ENCODE data around the gene CDK15.
"Not testable (repeated sequence)": the region's sequence is repeated elsewhere in the genome, so short reads cannot be mapped to it uniquely, and the experiment has no call there.

Gene CDK15

DNA sequence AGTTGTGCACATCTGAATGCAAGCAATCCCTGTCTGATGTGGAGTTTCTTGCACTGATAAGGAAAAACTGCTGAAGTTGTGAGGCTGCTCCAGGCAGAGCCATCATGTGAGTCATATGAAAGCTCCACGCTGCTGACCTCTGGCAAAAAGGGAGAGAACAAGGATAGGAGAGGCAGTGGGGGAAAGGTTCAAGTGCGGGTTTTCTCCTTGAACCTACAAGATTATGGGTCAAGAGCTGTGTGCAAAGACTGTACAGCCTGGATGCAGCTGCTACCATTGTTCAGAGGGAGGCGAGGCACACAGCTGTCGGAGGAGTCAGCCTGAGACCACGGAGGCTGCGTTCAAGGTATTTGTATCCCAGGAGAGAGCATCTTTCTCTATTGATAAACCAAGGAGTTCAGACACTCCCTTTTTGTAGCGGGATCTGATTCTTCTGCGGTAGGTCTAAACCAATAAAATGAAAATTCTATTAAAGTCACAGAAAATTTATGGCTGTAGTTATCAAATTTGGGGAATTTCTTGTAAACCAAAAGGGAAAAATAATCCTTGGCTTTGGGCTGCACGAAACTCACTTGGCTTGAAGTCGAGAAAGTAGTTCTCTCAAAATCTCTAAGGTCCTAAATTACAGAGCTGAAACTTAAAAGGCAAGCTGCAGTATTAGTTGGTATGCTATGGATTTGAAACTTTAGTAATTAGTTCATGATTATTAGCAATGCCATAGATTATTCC is at the start of gene CDK15:
TSS of gene CDK15 (plus strand) at position 96 of the 729 bp plus-strand sequence. CDS start at position 224, 128 bp downstream.
- no peaks in the 10 kb centered on the region for H3K27me3 ChIP-seq (replicated peaks; ENCODE audit: control insufficient read depth, insufficient read depth, low read length)
- H3K9me3 ChIP-seq (ENCODE audit: control insufficient read depth, low read length): no peaks in the 10 kb centered on the region
- H3K36me3 ChIP-seq (ENCODE audit: control insufficient read depth, insufficient read depth, low read length, severe bottlenecking): no peaks in the 10 kb centered on the region
- peaks cover 23% of the 10 kb centered on the region for H3K4me1 ChIP-seq (ENCODE audit: control insufficient read depth, insufficient read depth, low read length)
- peak within 1 kb of the TSS; percentile 70 for H3K4me3 ChIP-seq (ENCODE audit: low read length)
- H3K9ac ChIP-seq (ENCODE audit: low read length): peak within 1 kb of the TSS; percentile 78
- DNase-seq (ENCODE audit: low read depth): peak; percentile 62

DNA sequence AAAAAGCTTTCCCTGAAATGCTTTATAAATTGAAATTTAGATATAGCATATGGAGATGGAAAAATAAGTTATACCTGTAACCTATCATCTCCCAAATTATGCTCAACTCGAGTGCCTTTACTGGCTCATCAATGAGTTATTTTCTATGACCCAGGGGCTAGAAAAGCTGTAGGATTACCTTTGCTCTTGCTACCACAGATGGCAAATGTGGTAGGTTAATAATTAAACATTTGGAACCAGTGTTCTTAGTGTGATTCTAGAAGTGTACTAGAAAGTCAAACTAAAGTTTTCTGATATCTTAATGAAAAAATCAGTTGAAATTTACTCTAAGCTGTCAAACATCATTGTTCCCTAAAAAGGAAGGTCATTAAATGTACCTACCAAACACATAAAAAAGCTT is 48.1 kb upstream of the CDK15 start:
- no peak overlapping the region for H3K4me3 ChIP-seq (ENCODE audit: low read length)
- no peaks in the 10 kb centered on the region for H3K9me3 ChIP-seq (ENCODE audit: control insufficient read depth, low read length)
- no peaks in the 10 kb centered on the region for H3K27me3 ChIP-seq (replicated peaks; ENCODE audit: control insufficient read depth, insufficient read depth, low read length)
- peaks cover 7% of the 10 kb centered on the region for H3K4me1 ChIP-seq (ENCODE audit: control insufficient read depth, insufficient read depth, low read length)
- no peak overlapping the region for H3K9ac ChIP-seq (ENCODE audit: low read length)
- no peak for DNase-seq (ENCODE audit: low read depth)
- peaks cover 61% of the 10 kb centered on the region for H3K36me3 ChIP-seq (ENCODE audit: control insufficient read depth, insufficient read depth, low read length, severe bottlenecking)

DNA sequence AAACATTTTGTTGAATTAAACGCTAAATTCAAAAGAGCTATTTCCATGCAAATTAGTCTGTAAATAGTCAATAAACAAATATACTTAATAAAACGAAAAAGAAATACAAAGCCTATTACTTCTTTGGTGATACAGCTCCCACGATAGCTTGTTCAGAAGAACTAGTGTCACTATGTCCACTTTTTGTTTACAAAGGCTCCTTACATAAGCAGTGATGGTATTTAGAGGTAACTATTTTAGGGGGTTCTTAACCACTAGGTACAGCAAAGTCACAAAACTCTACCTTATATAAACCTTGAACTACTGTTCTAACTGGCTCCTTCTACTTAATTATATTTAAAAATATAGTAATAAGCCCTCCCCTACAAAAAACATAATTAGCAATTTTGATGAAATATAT is 47.5 kb upstream of the CDK15 start:
- no peak overlapping the region for H3K9ac ChIP-seq (ENCODE audit: low read length)
- H3K4me3 ChIP-seq (ENCODE audit: low read length): no peak overlapping the region
- H3K36me3 ChIP-seq (ENCODE audit: control insufficient read depth, insufficient read depth, low read length, severe bottlenecking): peaks cover 65% of the 10 kb centered on the region
- no peaks in the 10 kb centered on the region for H3K27me3 ChIP-seq (replicated peaks; ENCODE audit: control insufficient read depth, insufficient read depth, low read length)
- peaks cover 7% of the 10 kb centered on the region for H3K4me1 ChIP-seq (ENCODE audit: control insufficient read depth, insufficient read depth, low read length)
- DNase-seq (ENCODE audit: low read depth): no peak
- no peaks in the 10 kb centered on the region for H3K9me3 ChIP-seq (ENCODE audit: control insufficient read depth, low read length)

DNA sequence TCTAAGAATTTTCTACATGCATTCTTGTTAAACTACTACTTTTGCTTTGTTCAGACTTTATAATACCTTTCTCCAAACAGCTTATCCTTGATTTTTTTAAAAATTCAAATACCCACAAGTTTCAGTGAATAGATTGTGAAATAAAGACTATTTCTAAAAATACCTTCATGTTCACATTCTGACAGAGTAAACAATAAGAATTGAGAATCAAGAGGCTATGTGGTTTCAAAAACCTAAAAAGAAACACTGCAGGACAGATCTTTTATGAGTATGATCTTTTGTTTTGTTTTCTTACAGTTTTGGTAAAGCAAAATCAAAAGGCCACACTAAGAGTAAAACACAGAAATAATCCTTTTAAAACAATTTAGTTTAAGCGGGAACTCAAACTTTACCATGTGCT is 46.8 kb upstream of the CDK15 start:
- Histone ChIP-seq H3K27me3 (replicated peaks; ENCODE audit: control insufficient read depth, insufficient read depth, low read length) (no peaks in the 10 kb centered on the region), H3K36me3 (ENCODE audit: control insufficient read depth, insufficient read depth, low read length, severe bottlenecking) (peaks cover 58% of the 10 kb centered on the region), H3K9ac (ENCODE audit: low read length) (no peak overlapping the region), H3K4me3 (ENCODE audit: low read length) (no peak overlapping the region), H3K4me1 (ENCODE audit: control insufficient read depth, insufficient read depth, low read length) (peaks cover 7% of the 10 kb centered on the region), H3K9me3 (ENCODE audit: control insufficient read depth, low read length) (no peaks in the 10 kb centered on the region)
- peak; percentile 29 for DNase-seq (ENCODE audit: low read depth)

DNA sequence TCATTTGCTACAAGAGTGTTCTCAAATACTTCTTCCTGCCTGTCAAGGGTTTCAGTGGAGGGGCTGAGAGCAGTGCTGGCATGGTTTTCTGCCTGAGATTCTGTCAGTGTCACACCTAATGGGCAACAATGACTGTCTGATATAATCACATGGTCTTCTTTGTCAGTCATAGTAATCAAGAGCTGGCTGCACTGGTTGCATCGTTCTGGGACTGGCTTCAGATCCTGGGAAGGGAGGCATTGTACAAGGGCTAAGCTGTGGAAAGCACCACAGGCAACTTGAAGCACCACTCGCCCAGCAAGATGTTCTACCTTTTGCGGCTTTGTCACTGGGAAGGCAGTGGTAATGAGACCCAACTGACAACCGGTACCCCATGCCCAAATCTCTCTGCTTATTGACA is 45.2 kb upstream of the CDK15 start:
- Histone ChIP-seq H3K9me3 (ENCODE audit: control insufficient read depth, low read length) (no peaks in the 10 kb centered on the region), H3K4me3 (ENCODE audit: low read length) (no peak overlapping the region), H3K36me3 (ENCODE audit: control insufficient read depth, insufficient read depth, low read length, severe bottlenecking) (peaks cover 64% of the 10 kb centered on the region), H3K4me1 (ENCODE audit: control insufficient read depth, insufficient read depth, low read length) (peaks cover 7% of the 10 kb centered on the region), H3K27me3 (replicated peaks; ENCODE audit: control insufficient read depth, insufficient read depth, low read length) (no peaks in the 10 kb centered on the region), H3K9ac (ENCODE audit: low read length) (no peak overlapping the region)
- no peak for DNase-seq (ENCODE audit: low read depth)

DNA sequence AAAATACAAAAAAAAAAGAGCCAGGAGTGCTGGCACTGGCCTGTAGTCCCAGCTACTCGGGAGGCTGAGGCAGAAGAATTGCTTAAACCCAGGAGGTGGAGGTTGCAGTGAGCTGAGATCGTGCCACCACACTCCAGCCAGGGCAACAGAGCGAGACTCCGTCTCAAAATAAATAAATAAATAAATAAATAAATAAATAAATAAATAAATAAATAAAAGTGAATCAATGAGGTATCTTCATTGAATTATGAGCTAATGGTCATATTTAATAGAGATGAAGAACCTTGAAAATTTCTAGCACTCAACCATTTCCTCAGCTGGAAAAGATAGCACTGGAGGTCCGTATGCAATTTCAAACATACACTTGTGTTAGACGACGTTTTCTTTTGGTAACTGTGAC is 41.9 kb upstream of the CDK15 start:
- peaks cover 14% of the 10 kb centered on the region for H3K4me1 ChIP-seq (ENCODE audit: control insufficient read depth, insufficient read depth, low read length)
- H3K27me3 ChIP-seq (replicated peaks; ENCODE audit: control insufficient read depth, insufficient read depth, low read length); H3K4me3 ChIP-seq (ENCODE audit: low read length); DNase-seq (ENCODE audit: low read depth); H3K9ac ChIP-seq (ENCODE audit: low read length); H3K9me3 ChIP-seq (ENCODE audit: control insufficient read depth, low read length): not testable (repeated sequence)
- peaks cover 49% of the 10 kb centered on the region for H3K36me3 ChIP-seq (ENCODE audit: control insufficient read depth, insufficient read depth, low read length, severe bottlenecking)

DNA sequence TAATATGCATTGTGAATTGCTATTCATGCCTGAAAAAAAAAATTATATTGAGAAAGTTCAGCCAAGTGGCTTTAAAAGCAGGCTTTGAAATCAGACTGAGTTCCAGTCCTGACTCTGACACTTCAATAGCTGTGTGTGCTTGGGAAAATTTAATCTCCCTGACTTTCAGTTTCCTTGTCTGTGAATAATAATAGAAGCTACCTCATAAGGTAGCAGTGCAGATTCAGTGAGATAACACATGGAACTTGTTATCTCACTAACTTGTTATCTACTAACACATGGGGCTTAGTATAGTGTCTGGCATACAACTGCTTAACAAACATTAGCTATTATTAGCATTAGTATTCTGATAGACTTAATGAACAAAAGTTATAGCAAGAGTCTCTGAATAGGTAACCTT is 40.5 kb upstream of the CDK15 start:
- no peaks in the 10 kb centered on the region for H3K9me3 ChIP-seq (ENCODE audit: control insufficient read depth, low read length)
- peaks cover 12% of the 10 kb centered on the region for H3K4me1 ChIP-seq (ENCODE audit: control insufficient read depth, insufficient read depth, low read length)
- H3K9ac ChIP-seq (ENCODE audit: low read length): no peak overlapping the region
- no peaks in the 10 kb centered on the region for H3K27me3 ChIP-seq (replicated peaks; ENCODE audit: control insufficient read depth, insufficient read depth, low read length)
- peaks cover 40% of the 10 kb centered on the region for H3K36me3 ChIP-seq (ENCODE audit: control insufficient read depth, insufficient read depth, low read length, severe bottlenecking)
- no peak for DNase-seq (ENCODE audit: low read depth)
- H3K4me3 ChIP-seq (ENCODE audit: low read length): no peak overlapping the region

DNA sequence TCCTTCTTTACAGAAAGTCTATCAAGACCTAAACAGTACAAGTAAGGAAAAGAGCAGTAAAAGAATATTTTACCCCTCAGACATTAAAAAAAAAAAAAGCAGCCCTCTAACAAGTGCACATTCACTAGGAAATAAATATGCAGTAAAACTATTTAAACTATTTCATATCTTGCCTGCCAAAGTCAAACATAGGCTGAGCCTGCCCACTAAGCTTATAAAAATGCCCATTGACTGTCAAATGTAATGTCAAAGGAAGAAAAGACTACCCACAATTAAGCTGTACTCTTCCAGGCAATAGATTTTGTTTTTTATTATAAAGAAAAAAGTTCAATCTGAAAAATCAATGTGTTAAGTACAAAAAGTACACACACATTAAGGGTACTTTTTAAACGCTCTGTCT is 37.4 kb upstream of the CDK15 start:
- peak; percentile 71 for DNase-seq (ENCODE audit: low read depth)
- H3K36me3 ChIP-seq (ENCODE audit: control insufficient read depth, insufficient read depth, low read length, severe bottlenecking): peaks cover 14% of the 10 kb centered on the region
- no peaks in the 10 kb centered on the region for H3K9me3 ChIP-seq (ENCODE audit: control insufficient read depth, low read length)
- H3K4me3 ChIP-seq (ENCODE audit: low read length): no peak overlapping the region
- peaks cover 12% of the 10 kb centered on the region for H3K4me1 ChIP-seq (ENCODE audit: control insufficient read depth, insufficient read depth, low read length)
- no peak overlapping the region for H3K9ac ChIP-seq (ENCODE audit: low read length)
- H3K27me3 ChIP-seq (replicated peaks; ENCODE audit: control insufficient read depth, insufficient read depth, low read length): no peaks in the 10 kb centered on the region

DNA sequence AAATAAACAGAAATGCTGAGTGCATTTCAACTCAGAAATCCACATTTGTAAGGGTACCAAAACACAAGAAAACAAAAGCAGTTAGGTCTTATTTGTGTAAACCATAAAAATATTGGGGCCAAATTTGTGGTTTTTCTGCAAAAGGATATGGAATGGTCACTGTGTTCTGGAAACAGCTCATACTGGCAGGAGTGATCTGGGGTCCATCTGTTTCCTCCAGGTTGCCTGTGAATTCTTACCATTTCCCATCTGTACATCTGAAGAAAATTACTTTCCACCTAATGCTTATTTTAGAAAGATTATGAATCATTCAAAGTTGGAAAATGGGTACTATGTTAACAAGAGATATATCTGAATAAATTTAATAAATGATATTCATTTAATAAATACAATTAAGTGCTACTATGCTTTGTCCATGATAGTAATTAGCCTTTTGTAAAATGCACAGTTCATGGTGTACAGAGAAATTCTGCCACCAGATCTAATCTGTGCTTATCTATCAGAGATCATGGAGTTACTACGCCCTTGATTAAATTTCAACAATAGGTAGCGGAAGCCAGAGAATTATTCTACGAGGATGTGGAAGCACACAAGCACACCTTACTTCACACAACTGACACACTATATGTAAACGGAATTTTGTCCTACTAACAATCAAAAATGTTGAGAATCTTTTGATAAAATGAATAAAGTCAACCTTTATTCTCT is 36.5 kb upstream of the CDK15 start:
- DNase-seq (ENCODE audit: low read depth): no peak
- H3K27me3 ChIP-seq (replicated peaks; ENCODE audit: control insufficient read depth, insufficient read depth, low read length): no peaks in the 10 kb centered on the region
- no peak overlapping the region for H3K4me3 ChIP-seq (ENCODE audit: low read length)
- no peaks in the 10 kb centered on the region for H3K9me3 ChIP-seq (ENCODE audit: control insufficient read depth, low read length)
- H3K36me3 ChIP-seq (ENCODE audit: control insufficient read depth, insufficient read depth, low read length, severe bottlenecking): peaks cover 14% of the 10 kb centered on the region
- peaks cover 12% of the 10 kb centered on the region for H3K4me1 ChIP-seq (ENCODE audit: control insufficient read depth, insufficient read depth, low read length)
- no peak overlapping the region for H3K9ac ChIP-seq (ENCODE audit: low read length)

DNA sequence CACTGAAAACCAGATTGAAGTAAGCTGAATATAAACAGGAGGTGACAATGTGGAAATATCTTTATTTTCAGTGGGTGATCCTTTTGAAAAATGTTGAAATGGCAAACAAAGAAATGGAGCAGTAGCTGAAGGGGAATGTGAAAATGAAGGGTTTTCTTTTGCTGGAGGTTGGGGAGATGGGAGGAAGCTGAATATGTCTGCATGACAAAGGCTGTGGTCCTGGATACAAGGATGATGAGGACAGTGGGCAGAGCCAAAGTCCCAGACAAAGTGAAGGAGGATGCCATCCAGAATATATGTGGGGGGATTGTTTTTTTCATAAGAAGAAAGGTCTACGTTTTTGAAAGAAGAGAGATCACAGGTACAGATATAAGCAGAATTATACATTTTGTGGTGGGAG is 32.3 kb upstream of the CDK15 start:
- no peaks in the 10 kb centered on the region for H3K36me3 ChIP-seq (ENCODE audit: control insufficient read depth, insufficient read depth, low read length, severe bottlenecking)
- no peak overlapping the region for H3K4me3 ChIP-seq (ENCODE audit: low read length)
- H3K9me3 ChIP-seq (ENCODE audit: control insufficient read depth, low read length): no peaks in the 10 kb centered on the region
- no peak for DNase-seq (ENCODE audit: low read depth)
- no peak overlapping the region for H3K9ac ChIP-seq (ENCODE audit: low read length)
- H3K27me3 ChIP-seq (replicated peaks; ENCODE audit: control insufficient read depth, insufficient read depth, low read length): no peaks in the 10 kb centered on the region
- peaks cover 26% of the 10 kb centered on the region for H3K4me1 ChIP-seq (ENCODE audit: control insufficient read depth, insufficient read depth, low read length)

DNA sequence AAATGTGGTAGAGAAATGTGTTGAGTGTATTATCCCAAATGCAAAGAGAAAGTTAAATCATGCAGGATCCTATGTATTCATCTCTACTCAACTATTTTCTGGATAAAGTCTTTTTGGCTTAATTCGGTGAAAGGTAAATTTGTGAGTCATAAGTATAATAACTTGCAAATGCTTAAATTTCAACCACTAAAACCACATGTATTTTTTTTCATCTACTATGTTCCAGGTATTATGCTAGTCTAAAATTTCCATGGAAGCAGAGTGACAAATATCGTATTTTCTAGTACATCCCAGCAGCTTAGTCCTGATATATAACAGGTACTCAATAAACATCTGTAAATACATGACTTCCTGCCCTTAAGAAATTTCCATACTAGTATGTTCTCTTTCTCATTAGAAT is 31.8 kb upstream of the CDK15 start:
- Histone ChIP-seq H3K9ac (ENCODE audit: low read length) (no peak overlapping the region), H3K4me3 (ENCODE audit: low read length) (no peak overlapping the region), H3K4me1 (ENCODE audit: control insufficient read depth, insufficient read depth, low read length) (peaks cover 27% of the 10 kb centered on the region), H3K36me3 (ENCODE audit: control insufficient read depth, insufficient read depth, low read length, severe bottlenecking) (no peaks in the 10 kb centered on the region), H3K9me3 (ENCODE audit: control insufficient read depth, low read length) (no peaks in the 10 kb centered on the region), H3K27me3 (replicated peaks; ENCODE audit: control insufficient read depth, insufficient read depth, low read length) (no peaks in the 10 kb centered on the region)
- no peak for DNase-seq (ENCODE audit: low read depth)
